ENCODE measurements around the gene BCL2A1. TPM values are rescaled to one million over a fixed set of nuclear protein-coding genes. Genes with fewer than 3 reads are reported as not detected.

BCL2A1 gene
- total RNA-seq, 1 experiment from 2014 or later = not detected

GRCh38 chr15:79978260-79978654, 7.3 kb upstream of the BCL2A1 start:
- H3K27me3 Mint-ChIP-seq (ENCODE audit: low read depth) = no peaks in the 10 kb centered on the region
- no peak overlapping the region for H2BK12ac ChIP-seq (ENCODE audit: insufficient read length, low read depth, low read length)
- no peak overlapping the region for H4K5ac ChIP-seq (ENCODE audit: insufficient read length, low read depth, low read length)
- H2BK120ac ChIP-seq (ENCODE audit: low read depth, low read length, poor library complexity, severe bottlenecking) = no peak overlapping the region
- H3K18ac ChIP-seq (ENCODE audit: insufficient read length, low read depth, low read length) = no peak overlapping the region
- no peak for DNase-seq
- H4K8ac ChIP-seq (replicated peaks; ENCODE audit: insufficient read length, low read depth, low read length) = no peak overlapping the region
- no peaks in the 10 kb centered on the region for H3K79me2 ChIP-seq (ENCODE audit: insufficient read depth, low read length)
- no peak overlapping the region for H2BK5ac ChIP-seq (ENCODE audit: insufficient read length, low read length)
- H3K23me2 ChIP-seq (ENCODE audit: insufficient read length, low read depth, low read length, poor library complexity, severe bottlenecking) = no peaks in the 10 kb centered on the region
- no peak overlapping the region for H2BK20ac ChIP-seq (ENCODE audit: low read depth, low read length, poor library complexity, severe bottlenecking)
- H3K23ac ChIP-seq (ENCODE audit: insufficient read length, low read depth, low read length) = no peak overlapping the region
- no peak overlapping the region for H3K27ac Mint-ChIP-seq
- H3K56ac ChIP-seq (ENCODE audit: insufficient read length, low read depth, low read length) = no peak overlapping the region
- H2AK5ac ChIP-seq (ENCODE audit: insufficient read length, low read length) = no peak overlapping the region
- H3T11ph ChIP-seq (ENCODE audit: low read length) = no peak overlapping the region
- H4K20me1 ChIP-seq (ENCODE audit: control insufficient read depth, insufficient read depth, insufficient read length) = no peaks in the 10 kb centered on the region
- no peaks in the 10 kb centered on the region for H3K4me1 Mint-ChIP-seq
- H3K4ac ChIP-seq (ENCODE audit: low read depth, low read length) = no peak overlapping the region
- H3K14ac ChIP-seq (ENCODE audit: insufficient read depth, low read length) = no peak overlapping the region
- H3K79me1 ChIP-seq (ENCODE audit: insufficient read depth, low read depth, low read length, poor library complexity, severe bottlenecking) = no peaks in the 10 kb centered on the region
- no peak overlapping the region for H4K91ac ChIP-seq (ENCODE audit: insufficient read length, low read depth, low read length)
- H3K27ac ChIP-seq (ENCODE audit: insufficient read length, low read depth, low read length) = no peak overlapping the region
- WGBS (ENCODE audit: extremely low coverage, insufficient read length, low lambda C conversion rate) = no CpG with 5 or more reads among the region's 6 CpGs
- H3K27me3 ChIP-seq (ENCODE audit: insufficient read depth, low read length) = no peaks in the 10 kb centered on the region
- no peak overlapping the region for H3K9ac ChIP-seq (ENCODE audit: extremely low read depth, insufficient read length, low read length)
- no peaks in the 10 kb centered on the region for H3K9me3 ChIP-seq (ENCODE audit: control insufficient read depth, low read depth, low read length)
- H3K36me3 Mint-ChIP-seq (ENCODE audit: insufficient read depth in 1 of 3, low read depth in 3 of 3) = no peaks in the 10 kb centered on the region
- no peak overlapping the region for H3K4me2 ChIP-seq (ENCODE audit: insufficient read depth, insufficient read length, low read length)
- no peaks in the 10 kb centered on the region for H3K4me1 ChIP-seq (ENCODE audit: insufficient read depth, low read length)
- no peak overlapping the region for H2BK15ac ChIP-seq (ENCODE audit: low read depth, low read length)
- H2AFZ ChIP-seq (ENCODE audit: low read length) = no peak overlapping the region
- H3K4me3 Mint-ChIP-seq = no peak overlapping the region
- TF ChIP-seq CTCF (conservative IDR thresholded peaks at IDR 0.05) = no peak
- no peaks in the 10 kb centered on the region for H3K9me3 Mint-ChIP-seq
